HEK293 (cell line): ENCODE measurements around the gene RIPPLY2.

ENCODE experiments used
- BCL11A ChIP-seq: fragments of 450-650 bp; formaldehyde crosslinking; IDR thresholded peaks from 2 replicates; pipeline ENCODE4 v1.5.1; 2016; ENCODE audit warnings: low read depth, missing biosample characterization, missing genetic modification characterization
- GFI1B ChIP-seq: fragments of 450-650 bp; formaldehyde crosslinking; IDR thresholded peaks from 2 replicates; pipeline ENCODE4 v1.5.1; 2016; ENCODE audit warnings: missing biosample characterization, missing genetic modification characterization
- HOXA7 ChIP-seq: sonication (generic); formaldehyde crosslinking; IDR thresholded peaks from 2 replicates; pipeline ENCODE4 v1.8.1; 2022; ENCODE audit warnings: missing genetic modification reagents, borderline replicate concordance
- PRDM1 ChIP-seq: fragments of 450-650 bp; formaldehyde crosslinking; IDR thresholded peaks from 2 replicates; pipeline ENCODE4; 2016; ENCODE audit warnings: missing biosample characterization, missing genetic modification characterization
- SCRT1 ChIP-seq: fragments of 450-650 bp; formaldehyde crosslinking; IDR thresholded peaks from 2 replicates; pipeline ENCODE4 v1.5.1; 2016; ENCODE audit warnings: missing biosample characterization, missing genetic modification characterization, borderline replicate concordance
- SETDB1 ChIP-seq: IDR thresholded peaks from one replicate; pipeline ENCODE4 v1.6.1; 2017; ENCODE audit warnings: mild to moderate bottlenecking, low read length, moderate library complexity, mixed read lengths; ENCODE audit not compliant: insufficient read length
- SP2 ChIP-seq: fragments of 450-650 bp; formaldehyde crosslinking; IDR thresholded peaks from 2 replicates; pipeline ENCODE4 v1.5.1; 2016; ENCODE audit warnings: missing biosample characterization, missing genetic modification characterization
- ZEB2 ChIP-seq: fragments of 450-650 bp; formaldehyde crosslinking; IDR thresholded peaks from 2 replicates; pipeline ENCODE4 v1.5.1; 2016; ENCODE audit warnings: missing biosample characterization, missing genetic modification characterization
- ZFHX2 ChIP-seq: fragments of 450-650 bp; formaldehyde crosslinking; conservative IDR thresholded peaks from 2 replicates; pipeline ENCODE4 v1.5.1; 2016; ENCODE audit warnings: missing biosample characterization, missing genetic modification characterization
- ZFP37 ChIP-seq: fragments of 450-650 bp; formaldehyde crosslinking; IDR thresholded peaks from 2 replicates; pipeline ENCODE4 v1.5.1; 2016; ENCODE audit warnings: missing biosample characterization, missing genetic modification characterization
- ZFP69B ChIP-seq: fragments of 450-650 bp; formaldehyde crosslinking; IDR thresholded peaks from 2 replicates; pipeline ENCODE4 v1.5.1; 2016; ENCODE audit warnings: missing biosample characterization, missing genetic modification characterization
- ZNF10 ChIP-seq: fragments of 450-650 bp; formaldehyde crosslinking; IDR thresholded peaks from 2 replicates; pipeline ENCODE4 v1.5.1; 2017; ENCODE audit warnings: missing biosample characterization, missing genetic modification characterization
- ZNF16 ChIP-seq: fragments of 450-650 bp; formaldehyde crosslinking; IDR thresholded peaks from 2 replicates; pipeline ENCODE4 v1.5.1; 2016; ENCODE audit warnings: low read depth, missing biosample characterization, missing genetic modification characterization
- ZNF169 ChIP-seq: fragments of 450-650 bp; formaldehyde crosslinking; IDR thresholded peaks from 2 replicates; pipeline ENCODE4 v1.5.1; 2016; ENCODE audit warnings: missing biosample characterization, missing genetic modification characterization
- ZNF2 ChIP-seq: fragments of 450-650 bp; formaldehyde crosslinking; IDR thresholded peaks from 2 replicates; pipeline ENCODE4 v1.5.1; 2016; ENCODE audit warnings: missing biosample characterization, missing genetic modification characterization
- ZNF221 ChIP-seq: fragments of 450-650 bp; formaldehyde crosslinking; IDR thresholded peaks from 2 replicates; pipeline ENCODE4 v1.5.1; 2017; ENCODE audit warnings: missing biosample characterization, missing genetic modification characterization, borderline replicate concordance
- ZNF292 ChIP-seq: fragments of 450-650 bp; formaldehyde crosslinking; IDR thresholded peaks from 2 replicates; pipeline ENCODE4 v1.5.1; 2016; ENCODE audit warnings: low read depth, missing biosample characterization, missing genetic modification characterization, borderline replicate concordance
- ZNF510 ChIP-seq: fragments of 450-650 bp; formaldehyde crosslinking; IDR thresholded peaks from 2 replicates; pipeline ENCODE4 v1.5.1; 2018; ENCODE audit warnings: mild to moderate bottlenecking, missing genetic modification characterization, missing biosample characterization; ENCODE audit not compliant: insufficient replicate concordance
- ZNF514 ChIP-seq: fragments of 450-650 bp; formaldehyde crosslinking; IDR thresholded peaks from 2 replicates; pipeline ENCODE4 v1.5.1; 2016; ENCODE audit warnings: missing biosample characterization, missing genetic modification characterization
- ZNF571 ChIP-seq: fragments of 450-650 bp; formaldehyde crosslinking; IDR thresholded peaks from 2 replicates; pipeline ENCODE4 v1.5.0; 2017; ENCODE audit warnings: missing biosample characterization, missing genetic modification characterization
- ZNF585B ChIP-seq: fragments of 450-650 bp; formaldehyde crosslinking; IDR thresholded peaks from 2 replicates; pipeline ENCODE4 v1.5.1; 2016; ENCODE audit warnings: missing biosample characterization, missing genetic modification characterization
- ZNF707 ChIP-seq: fragments of 450-650 bp; formaldehyde crosslinking; IDR thresholded peaks from 2 replicates; pipeline ENCODE4 v1.5.1; 2016; ENCODE audit warnings: missing biosample characterization, missing genetic modification characterization
- ZNF76 ChIP-seq: fragments of 450-650 bp; formaldehyde crosslinking; IDR thresholded peaks from 2 replicates; pipeline ENCODE4; 2016; ENCODE audit warnings: low read depth, missing biosample characterization, missing genetic modification characterization, borderline replicate concordance
- ZSCAN30 ChIP-seq: fragments of 450-650 bp; IDR thresholded peaks from 2 replicates; pipeline ENCODE4 v1.5.1; 2018; ENCODE audit warnings: missing biosample characterization, mild to moderate bottlenecking, missing genetic modification characterization, moderate library complexity
- TF ChIP-seq, protein P1 (sequence below): fragments of 450-650 bp; formaldehyde crosslinking; IDR thresholded peaks from 2 replicates; pipeline ENCODE4 v1.5.1; 2016; ENCODE audit warnings: missing biosample characterization, missing genetic modification characterization
- TF ChIP-seq, protein P2 (sequence below): fragments of 450-650 bp; formaldehyde crosslinking; IDR thresholded peaks from 2 replicates; pipeline ENCODE4 v1.5.1; 2016; ENCODE audit warnings: missing biosample characterization, missing genetic modification characterization
- TF ChIP-seq, protein P3 (sequence below): fragments of 450-650 bp; formaldehyde crosslinking; IDR thresholded peaks from 2 replicates; pipeline ENCODE4 v1.5.1; 2017; ENCODE audit warnings: missing biosample characterization, missing genetic modification characterization
- TF ChIP-seq, protein P4 (sequence below): fragments of 450-650 bp; formaldehyde crosslinking; IDR thresholded peaks from 2 replicates; pipeline ENCODE4; 2016; ENCODE audit warnings: missing biosample characterization, missing genetic modification characterization
- TF ChIP-seq, protein P5 (sequence below): fragments of 450-650 bp; formaldehyde crosslinking; IDR thresholded peaks from 2 replicates; pipeline ENCODE4 v1.5.1; 2016; ENCODE audit warnings: missing biosample characterization, missing genetic modification characterization
- TF ChIP-seq, protein P6 (sequence below): IDR thresholded peaks from 2 replicates; pipeline ENCODE4 v1.6.1; 2011; ENCODE audit warnings: mild to moderate bottlenecking, low read depth, low read length, borderline replicate concordance

Gene RIPPLY2

DNA sequence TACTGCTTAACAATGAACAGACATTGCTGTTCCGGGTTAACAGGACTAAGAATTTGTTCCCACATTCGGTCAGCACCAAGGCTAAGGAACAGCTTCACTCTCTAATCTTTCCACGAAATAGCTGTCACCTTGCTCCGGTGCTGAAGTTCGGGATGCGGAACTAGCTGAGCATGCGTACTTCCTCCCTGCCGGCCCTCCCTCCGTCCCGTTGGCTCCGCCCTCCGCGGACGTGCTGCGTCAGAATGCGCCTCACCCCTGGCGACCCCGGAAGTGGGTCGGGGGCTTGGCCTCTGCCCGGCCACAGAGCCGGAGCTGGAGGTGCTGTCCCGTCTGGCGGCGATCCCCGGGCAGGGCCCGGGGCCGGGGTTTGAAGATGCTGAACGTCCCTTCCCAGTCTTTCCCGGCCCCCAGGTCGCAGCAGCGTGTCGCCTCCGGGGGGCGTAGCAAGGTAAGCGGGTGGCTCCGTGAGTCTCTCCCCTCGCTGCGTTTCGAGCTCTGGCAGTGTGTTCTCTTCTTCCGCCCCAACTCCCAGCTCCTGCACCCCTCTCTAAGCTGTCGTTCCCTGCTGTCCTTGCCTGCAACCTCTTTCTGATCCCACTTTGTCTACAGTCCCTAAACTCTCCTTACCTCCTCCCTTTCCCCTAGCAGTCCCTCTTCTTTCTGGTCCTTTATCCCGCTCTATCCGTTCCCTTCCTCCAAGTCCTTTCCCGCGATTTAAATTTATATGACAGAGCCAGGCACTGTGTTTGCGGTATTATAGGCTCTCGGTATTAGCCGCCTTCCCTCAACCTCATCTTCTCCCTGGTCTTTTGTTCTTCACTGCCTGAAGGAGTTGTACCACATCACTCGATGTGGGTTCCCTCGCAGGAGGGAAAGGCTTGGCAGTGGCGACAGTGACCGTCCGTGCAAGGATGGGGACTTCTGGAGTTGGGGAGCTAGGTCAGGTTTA lies 6.5 kb downstream of the RIPPLY2 start, which contains the start of gene CYB5R4 (continued):
- TF ChIP-seq, protein P1, sequence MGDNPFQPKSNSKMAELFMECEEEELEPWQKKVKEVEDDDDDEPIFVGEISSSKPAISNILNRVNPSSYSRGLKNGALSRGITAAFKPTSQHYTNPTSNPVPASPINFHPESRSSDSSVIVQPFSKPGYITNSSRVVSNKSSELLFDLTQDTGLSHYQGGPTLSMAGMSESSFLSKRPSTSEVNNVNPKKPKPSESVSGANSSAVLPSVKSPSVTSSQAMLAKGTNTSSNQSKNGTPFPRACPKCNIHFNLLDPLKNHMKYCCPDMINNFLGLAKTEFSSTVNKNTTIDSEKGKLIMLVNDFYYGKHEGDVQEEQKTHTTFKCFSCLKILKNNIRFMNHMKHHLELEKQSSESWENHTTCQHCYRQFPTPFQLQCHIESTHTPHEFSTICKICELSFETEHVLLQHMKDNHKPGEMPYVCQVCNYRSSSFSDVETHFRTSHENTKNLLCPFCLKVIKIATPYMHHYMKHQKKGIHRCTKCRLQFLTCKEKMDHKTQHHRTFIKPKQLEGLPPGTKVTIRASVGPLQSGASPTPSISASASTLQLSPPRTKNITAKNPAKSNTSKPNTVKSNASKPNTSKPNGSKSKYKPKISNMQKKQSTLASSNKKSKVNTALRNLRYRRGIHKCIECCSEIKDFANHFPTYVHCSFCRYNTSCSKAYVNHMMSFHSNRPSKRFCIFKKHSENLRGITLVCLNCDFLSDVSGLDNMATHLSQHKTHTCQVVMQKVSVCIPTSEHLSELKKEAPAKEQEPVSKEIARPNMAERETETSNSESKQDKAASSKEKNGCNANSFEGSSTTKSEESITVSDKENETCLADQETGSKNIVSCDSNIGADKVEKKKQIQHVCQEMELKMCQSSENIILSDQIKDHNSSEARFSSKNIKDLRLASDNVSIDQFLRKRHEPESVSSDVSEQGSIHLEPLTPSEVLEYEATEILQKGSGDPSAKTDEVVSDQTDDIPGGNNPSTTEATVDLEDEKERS, result no peak
- TF ChIP-seq PRDM1 (tag by site-specific recombination) (peak; percentile 91), ZFP69B (tag by site-specific recombination) (peak; percentile 35; the same call in 1 of the 2 replicates), ZNF76 (peak; percentile 76), ZNF2 (tag by site-specific recombination) (peak; percentile 76), ZNF169 (tag by site-specific recombination) (no peak), SP2 (tag by site-specific recombination) (peak; percentile 85), ZEB2 (tag by site-specific recombination) (peak; percentile 81; the same call in 1 of the 2 replicates), BCL11A (peak; percentile 86), ZFHX2 (no peak), ZNF292 (tag by site-specific recombination) (no peak), ZNF16 (tag by site-specific recombination) (peak; percentile 37), ZNF707 (tag by site-specific recombination) (no peak), GFI1B (no peak), SCRT1 (tag by site-specific recombination) (no peak), ZNF510 (tag by site-specific recombination) (no peak), ZNF571 (no peak), ZNF10 (peak; percentile 32; the same call in 1 of the 2 replicates), HOXA7 (CRISPR knock-in tag) (no peak), ZNF514 (tag by site-specific recombination) (no peak), SETDB1 (no peak), ZFP37 (tag by site-specific recombination) (peak; percentile 63), ZNF221 (tag by site-specific recombination) (no peak), ZNF585B (tag by site-specific recombination) (no peak), ZSCAN30 (tag by site-specific recombination) (0 out of 2 replicates have a peak, but pooled peaks have one; percentile 51)
- TF ChIP-seq, protein P2, sequence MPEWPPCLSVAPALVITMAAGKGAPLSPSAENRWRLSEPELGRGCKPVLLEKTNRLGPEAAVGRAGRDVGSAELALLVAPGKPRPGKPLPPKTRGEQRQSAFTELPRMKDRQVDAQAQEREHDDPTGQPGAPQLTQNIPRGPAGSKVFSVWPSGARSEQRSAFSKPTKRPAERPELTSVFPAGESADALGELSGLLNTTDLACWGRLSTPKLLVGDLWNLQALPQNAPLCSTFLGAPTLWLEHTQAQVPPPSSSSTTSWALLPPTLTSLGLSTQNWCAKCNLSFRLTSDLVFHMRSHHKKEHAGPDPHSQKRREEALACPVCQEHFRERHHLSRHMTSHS (tag by site-specific recombination), result no peak
- TF ChIP-seq, protein P3, sequence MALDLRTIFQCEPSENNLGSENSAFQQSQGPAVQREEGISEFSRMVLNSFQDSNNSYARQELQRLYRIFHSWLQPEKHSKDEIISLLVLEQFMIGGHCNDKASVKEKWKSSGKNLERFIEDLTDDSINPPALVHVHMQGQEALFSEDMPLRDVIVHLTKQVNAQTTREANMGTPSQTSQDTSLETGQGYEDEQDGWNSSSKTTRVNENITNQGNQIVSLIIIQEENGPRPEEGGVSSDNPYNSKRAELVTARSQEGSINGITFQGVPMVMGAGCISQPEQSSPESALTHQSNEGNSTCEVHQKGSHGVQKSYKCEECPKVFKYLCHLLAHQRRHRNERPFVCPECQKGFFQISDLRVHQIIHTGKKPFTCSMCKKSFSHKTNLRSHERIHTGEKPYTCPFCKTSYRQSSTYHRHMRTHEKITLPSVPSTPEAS (tag by site-specific recombination), result peak; percentile 81
- TF ChIP-seq, protein P4, sequence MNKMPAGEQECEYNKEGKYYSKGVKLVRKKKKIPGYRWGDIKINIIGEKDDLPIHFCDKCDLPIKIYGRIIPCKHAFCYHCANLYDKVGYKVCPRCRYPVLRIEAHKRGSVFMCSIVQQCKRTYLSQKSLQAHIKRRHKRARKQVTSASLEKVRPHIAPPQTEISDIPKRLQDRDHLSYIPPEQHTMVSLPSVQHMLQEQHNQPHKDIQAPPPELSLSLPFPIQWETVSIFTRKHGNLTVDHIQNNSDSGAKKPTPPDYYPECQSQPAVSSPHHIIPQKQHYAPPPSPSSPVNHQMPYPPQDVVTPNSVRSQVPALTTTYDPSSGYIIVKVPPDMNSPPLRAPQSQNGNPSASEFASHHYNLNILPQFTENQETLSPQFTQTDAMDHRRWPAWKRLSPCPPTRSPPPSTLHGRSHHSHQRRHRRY (tag by site-specific recombination), result no peak
- TF ChIP-seq, protein P5, sequence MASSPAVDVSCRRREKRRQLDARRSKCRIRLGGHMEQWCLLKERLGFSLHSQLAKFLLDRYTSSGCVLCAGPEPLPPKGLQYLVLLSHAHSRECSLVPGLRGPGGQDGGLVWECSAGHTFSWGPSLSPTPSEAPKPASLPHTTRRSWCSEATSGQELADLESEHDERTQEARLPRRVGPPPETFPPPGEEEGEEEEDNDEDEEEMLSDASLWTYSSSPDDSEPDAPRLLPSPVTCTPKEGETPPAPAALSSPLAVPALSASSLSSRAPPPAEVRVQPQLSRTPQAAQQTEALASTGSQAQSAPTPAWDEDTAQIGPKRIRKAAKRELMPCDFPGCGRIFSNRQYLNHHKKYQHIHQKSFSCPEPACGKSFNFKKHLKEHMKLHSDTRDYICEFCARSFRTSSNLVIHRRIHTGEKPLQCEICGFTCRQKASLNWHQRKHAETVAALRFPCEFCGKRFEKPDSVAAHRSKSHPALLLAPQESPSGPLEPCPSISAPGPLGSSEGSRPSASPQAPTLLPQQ, result peak; percentile 57; the same call in 1 of the 2 replicates
- TF ChIP-seq, protein P6, sequence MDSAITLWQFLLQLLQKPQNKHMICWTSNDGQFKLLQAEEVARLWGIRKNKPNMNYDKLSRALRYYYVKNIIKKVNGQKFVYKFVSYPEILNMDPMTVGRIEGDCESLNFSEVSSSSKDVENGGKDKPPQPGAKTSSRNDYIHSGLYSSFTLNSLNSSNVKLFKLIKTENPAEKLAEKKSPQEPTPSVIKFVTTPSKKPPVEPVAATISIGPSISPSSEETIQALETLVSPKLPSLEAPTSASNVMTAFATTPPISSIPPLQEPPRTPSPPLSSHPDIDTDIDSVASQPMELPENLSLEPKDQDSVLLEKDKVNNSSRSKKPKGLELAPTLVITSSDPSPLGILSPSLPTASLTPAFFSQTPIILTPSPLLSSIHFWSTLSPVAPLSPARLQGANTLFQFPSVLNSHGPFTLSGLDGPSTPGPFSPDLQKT, result 0 out of 2 replicates have a peak, but pooled peaks have one; percentile 35
